Astrocyte (in vitro differentiated cells and primary cell): Measurements from ENCODE around the gene PLEKHO2.

ENCODE experiments used
- CTCF ChIP-seq: IDR thresholded peaks from 2 replicates; pipeline ENCODE4 v1.5.1; 2011; ENCODE audit warnings: low read depth, mild to moderate bottlenecking, inconsistent platforms, low read length, moderate library complexity; ENCODE audit not compliant: insufficient read depth
- EZH2 ChIP-seq: IDR thresholded peaks from 2 replicates; pipeline ENCODE4 v1.6.1; 2012; ENCODE audit warnings: mild to moderate bottlenecking, low read length, inconsistent platforms; ENCODE audit not compliant: insufficient read depth

GRCh38 chr15:64895285-64896065, 53.8 kb downstream of the PLEKHO2 start:
- TF ChIP-seq CTCF (no peak), EZH2 (no peak)
